Fibroblast of villous mesenchyme (primary cell): ENCODE results near the gene GKN2. TPM values are rescaled to one million over a fixed set of nuclear protein-coding genes. Genes with fewer than 3 reads are reported as not detected.

ENCODE experiments used
- DNase-seq: peaks from one replicate; pipeline ENCODE4 v3.0.0-alpha.2; 2010; ENCODE audit warnings: low read depth
- H3K4me3 ChIP-seq: 2 replicates; pipeline ENCODE4 v1.5.1; 2011; ENCODE audit warnings: low read depth, mild to moderate bottlenecking, low read length
- CTCF ChIP-seq: IDR thresholded peaks from 2 replicates; pipeline ENCODE4 v1.5.1; 2012; ENCODE audit warnings: low read depth, mild to moderate bottlenecking, low read length; ENCODE audit not compliant: insufficient read depth
- total RNA-seq: library from RNA; depleted of rRNA; stranded (reverse); fragments of >200 nt; gene quantifications from 2 replicates; pipeline ENCODE4 v1.2.3, GENCODE V29; 2012

The GKN2 gene
- total RNA-seq, 1 donor = not detected

GRCh38 chr2:68909793-68910674 lies 42.7 kb downstream of the GKN2 start:
- peak; percentile 76 for DNase-seq
- no peak overlapping the region for H3K4me3 ChIP-seq
- peak; percentile 98 for TF ChIP-seq CTCF

DNA sequence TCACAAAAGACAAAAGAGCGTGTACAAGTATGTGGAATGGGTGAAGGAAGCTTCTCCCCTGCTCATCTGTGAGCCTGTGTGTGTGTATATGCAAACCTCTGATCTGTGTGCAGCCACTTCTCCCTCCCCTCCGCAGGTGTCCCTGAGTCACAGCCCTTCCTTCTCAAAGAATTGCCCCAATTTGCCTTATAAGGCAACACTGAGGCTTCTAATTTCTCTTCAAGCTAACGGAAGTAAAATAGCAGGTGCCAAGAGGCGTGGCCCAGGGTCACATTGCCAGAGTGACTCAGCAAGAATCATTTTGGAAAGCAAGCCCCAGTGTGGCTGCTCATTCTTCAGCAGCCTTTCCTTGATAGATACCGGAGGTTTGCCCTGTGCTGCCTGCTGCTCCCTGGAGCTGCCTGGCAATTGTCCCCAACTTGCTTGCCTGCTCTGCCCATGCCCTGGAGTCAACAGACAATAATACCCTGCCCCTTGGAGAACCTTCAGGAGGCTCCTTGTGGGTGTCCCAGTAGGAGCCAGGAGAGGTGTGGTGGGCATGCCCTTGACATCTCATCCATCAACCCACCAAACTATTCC lies 44.2 kb downstream of the GKN2 start:
- H3K4me3 ChIP-seq = no peak overlapping the region
- TF ChIP-seq CTCF = no peak
- DNase-seq = peak; percentile 37

- no peak for DNase-seq
- H3K4me3 ChIP-seq = no peak overlapping the region
- TF ChIP-seq CTCF = no peak
Measured at GRCh38 chr2:68907920-68908253, 44.8 kb downstream of the GKN2 start.

- DNase-seq = no peak
- TF ChIP-seq CTCF = no peak
- H3K4me3 ChIP-seq = no peak overlapping the region
Measured at GRCh38 chr2:68907232-68907919, 45.3 kb downstream of the GKN2 start.

DNA sequence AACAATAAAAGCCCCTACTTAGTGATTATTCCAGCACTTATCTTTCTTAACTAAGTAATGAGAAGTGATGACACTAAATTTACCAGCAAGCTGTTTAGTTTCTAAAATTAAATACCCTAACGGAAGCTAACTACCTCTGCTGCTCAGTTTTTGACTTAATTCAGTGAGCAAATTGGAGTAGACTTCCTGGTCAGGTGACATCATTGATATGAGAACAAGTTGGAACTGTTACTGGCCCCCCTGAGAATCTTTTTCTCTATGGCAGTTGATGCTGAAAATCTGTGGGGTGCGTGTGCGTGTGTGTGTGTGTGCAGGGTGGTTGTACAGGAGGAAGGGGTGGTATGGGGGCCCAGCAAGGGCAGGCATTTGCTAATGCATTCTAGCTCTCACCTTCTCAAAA lies 46.0 kb downstream of the GKN2 start:
- TF ChIP-seq CTCF = no peak
- no peak overlapping the region for H3K4me3 ChIP-seq
- no peak for DNase-seq

GRCh38 chr2:68905116-68905515 lies 47.6 kb downstream of the GKN2 start:
- no peak for TF ChIP-seq CTCF

More at GRCh38 chr2:68905116-68905515, 47.6 kb downstream of the GKN2 start:
- H3K4me3 ChIP-seq = no peak overlapping the region
- DNase-seq = no peak
